Stimulated activated naive CD4-positive, alpha-beta T cell (primary cell): ENCODE measurements around the gene BDH1.
"Not testable (repeated sequence)": the region's sequence is repeated elsewhere in the genome, so short reads cannot be mapped to it uniquely, and the experiment has no call there.

Experiments
- DNase-seq, 6 experiments: peaks; one replicate each; lab custom pipeline; 2025; lab: John Stamatoyannopoulos, UW

Gene BDH1

GRCh38 chr3:197486861-197487260 lies 68.9 kb downstream of the BDH1 start:
- DNase-seq: no peak

DNA sequence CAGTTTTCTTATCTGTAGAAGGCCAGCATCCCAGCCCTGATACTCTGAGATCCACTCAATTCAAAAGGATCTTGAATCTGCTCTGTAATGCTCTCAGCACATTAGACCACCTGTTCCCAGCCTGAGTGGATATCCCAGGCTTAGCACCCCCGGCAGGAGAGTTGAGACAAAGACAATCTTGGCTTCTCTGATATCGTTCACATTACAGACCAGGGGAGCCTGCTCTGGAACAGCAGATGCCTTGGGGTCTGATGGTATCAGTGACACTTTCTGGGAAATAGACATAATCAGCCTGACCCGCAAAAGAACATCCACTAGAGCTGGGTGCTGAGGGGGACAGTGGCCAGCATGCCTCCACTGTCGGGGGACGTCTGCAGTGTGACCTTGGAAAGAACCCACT lies 70.6 kb downstream of the BDH1 start:
- no peak for DNase-seq

DNA sequence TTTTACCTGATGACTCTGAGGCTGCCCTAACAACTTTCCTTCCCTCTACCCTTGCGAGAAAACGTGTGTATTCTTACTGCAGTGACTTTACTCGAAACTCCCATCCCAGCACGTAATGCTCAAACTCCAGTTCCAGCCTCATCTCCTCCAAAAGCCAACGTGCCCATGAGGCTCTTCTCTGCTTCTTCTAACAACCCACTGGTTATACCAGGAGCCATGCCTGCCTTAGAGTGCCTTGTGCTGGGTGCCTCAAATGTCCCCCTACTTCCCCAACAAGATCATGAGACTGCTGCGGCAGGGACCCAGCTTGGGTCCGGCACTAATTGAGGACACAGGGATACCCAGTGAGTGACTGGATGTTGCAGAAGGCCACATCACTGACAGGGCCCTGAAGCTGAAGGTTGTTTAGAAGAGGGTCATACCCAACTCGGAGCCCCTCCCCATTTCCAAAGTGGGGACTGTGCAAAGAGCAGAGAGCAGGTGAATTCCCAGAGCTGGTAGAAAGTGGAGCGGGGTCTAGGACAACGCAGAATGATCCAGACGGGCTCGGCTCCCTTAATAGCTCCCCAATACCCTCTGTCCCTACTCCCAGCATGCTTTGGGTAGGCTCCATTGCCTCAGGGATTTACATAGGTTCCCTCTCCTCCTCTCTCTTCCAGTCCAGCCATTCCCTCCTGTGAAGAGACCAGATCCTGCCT lies 71.4 kb downstream of the BDH1 start:
- no peak for DNase-seq

- no peak for DNase-seq
Measured at GRCh38 chr3:197482001-197482400, 73.8 kb downstream of the BDH1 start.

DNA sequence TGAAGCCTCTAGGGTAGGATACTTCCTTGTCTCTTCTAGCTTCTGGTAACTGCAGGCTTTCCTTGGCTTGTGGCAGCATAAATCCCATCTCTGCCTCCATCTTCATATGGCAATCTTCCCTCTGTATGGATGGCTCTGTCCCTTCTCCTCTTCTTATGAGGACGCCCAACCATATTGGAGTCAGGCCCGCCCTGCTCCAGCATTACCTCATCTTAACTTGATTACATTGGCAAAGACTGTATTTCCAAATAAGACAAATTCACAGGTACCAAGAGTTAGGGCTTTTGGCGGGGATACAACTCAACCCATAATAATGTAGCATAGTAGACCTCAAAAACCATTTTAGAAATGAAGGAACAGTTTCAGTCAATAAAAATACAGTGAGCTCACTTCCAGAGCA lies 75.4 kb downstream of the BDH1 start:
- no peak for DNase-seq

- DNase-seq: no peak
Measured at GRCh38 chr3:197478746-197479668, 76.8 kb downstream of the BDH1 start.

- not testable (repeated sequence) for DNase-seq
Measured at GRCh38 chr3:197477816-197478215, 78.0 kb downstream of the BDH1 start.

GRCh38 chr3:197475997-197476525 lies 79.7 kb downstream of the BDH1 start:
- DNase-seq: no peak

DNA sequence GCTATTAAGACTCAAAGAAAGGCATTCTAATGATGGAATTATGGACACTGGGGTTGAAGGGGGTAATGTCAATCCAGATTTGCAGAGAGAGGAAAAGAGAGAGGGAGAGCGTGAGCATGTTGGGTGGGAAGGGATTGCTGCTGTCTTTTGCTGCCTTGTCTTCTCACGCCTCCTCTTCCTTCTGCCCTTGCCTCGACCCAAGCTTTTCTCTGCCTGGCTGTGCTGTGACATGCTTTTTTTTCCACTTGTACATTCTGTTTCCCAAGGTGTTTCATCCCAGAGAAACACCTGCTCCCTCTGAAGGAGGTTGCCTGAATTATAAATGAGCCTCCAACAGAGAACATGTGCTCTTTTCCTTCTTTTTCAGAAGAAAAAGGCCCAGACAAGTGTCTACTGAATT lies 80.3 kb downstream of the BDH1 start:
- DNase-seq: no peak

- DNase-seq: no peak
Measured at GRCh38 chr3:197472151-197472550, 83.6 kb downstream of the BDH1 start.

- no peak for DNase-seq
Measured at GRCh38 chr3:197471221-197472010, 84.4 kb downstream of the BDH1 start.

- DNase-seq: no peak
Measured at GRCh38 chr3:197468866-197469382, 86.8 kb downstream of the BDH1 start.

- no peak for DNase-seq
Measured at GRCh38 chr3:197468167-197468566, 87.6 kb downstream of the BDH1 start.

GRCh38 chr3:197466586-197467399 lies 89.0 kb downstream of the BDH1 start:
- DNase-seq: no peak

GRCh38 chr3:197465996-197466549 lies 89.7 kb downstream of the BDH1 start:
- DNase-seq: no peak

DNA sequence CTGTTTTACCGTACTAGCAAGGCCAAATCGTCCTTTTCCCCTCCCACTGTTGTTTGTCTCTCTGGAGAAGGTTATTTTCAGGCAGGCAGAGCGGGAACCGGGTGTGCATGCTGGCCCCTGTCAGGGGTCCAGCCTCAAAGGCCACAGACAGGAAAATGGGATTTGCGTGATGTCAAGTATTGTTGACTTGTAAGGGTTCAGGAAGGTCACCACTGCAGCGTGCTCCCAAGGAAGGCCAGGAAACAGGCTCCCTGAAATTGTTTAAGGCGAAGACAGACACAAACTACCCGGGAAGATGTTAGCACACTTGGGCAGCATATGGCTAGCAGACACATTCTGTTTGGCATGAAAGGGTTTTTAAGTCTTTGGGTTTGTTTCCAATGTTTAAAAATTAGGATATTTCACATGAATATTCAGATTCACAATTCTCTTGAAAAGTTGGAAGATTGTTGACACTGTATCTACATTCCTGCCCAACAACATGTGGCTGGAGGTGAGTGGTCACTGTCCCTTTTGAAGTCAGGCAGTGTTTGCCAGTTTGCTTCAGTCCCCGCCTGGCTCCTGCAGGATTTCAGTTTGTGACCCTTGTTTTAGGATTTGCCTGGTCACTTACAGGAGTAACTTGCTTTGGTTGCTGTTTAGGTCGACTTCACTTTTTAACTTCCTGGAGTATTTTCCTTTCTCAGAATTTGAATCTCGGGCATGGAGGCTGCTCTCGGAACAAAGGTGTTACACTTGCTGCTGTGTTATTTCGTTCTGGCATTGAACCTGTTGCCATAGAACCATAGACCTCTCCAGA lies 90.4 kb downstream of the BDH1 start:
- no peak for DNase-seq

- DNase-seq: no peak
Measured at GRCh38 chr3:197464794-197465193, 91.0 kb downstream of the BDH1 start.

DNA sequence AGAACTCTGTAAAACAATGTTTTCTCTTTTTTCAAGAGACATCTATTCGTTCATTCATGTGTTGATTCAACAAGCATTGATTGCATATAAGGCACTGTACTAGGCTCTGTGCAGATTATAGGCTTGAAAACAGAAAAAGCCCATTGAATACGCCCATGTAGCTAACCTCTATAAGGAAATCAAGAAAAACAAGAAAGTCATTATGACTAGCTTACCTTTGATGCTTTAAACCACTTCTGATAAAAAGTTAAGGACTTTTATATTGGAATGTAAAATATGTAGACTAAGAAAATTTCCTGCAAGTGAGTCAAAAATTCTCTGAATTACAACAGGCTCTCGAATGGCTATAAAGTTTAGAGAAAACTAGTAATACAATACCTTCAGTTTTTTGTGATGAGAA lies 92.5 kb downstream of the BDH1 start:
- no peak for DNase-seq

- DNase-seq: no peak
Measured at GRCh38 chr3:197462808-197463207, 93.0 kb downstream of the BDH1 start.

DNA sequence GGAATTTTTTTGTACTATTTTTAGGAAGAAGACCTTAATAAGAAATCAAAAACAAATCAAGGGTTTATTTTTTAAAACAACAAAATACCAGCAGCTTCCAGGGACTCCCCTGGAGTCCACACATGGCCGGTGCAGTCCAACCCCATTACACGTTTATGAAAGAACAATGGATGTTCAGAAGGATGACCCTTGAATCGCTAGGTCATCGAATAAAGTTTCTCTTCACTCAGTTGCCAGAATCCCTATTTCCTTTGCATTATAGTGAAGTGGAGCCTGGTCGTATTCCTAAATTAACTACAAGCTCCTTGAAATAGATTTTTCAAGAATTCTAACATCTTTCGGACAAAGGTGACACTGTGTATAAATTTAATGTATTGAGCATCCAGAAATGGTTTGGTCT lies 95.1 kb downstream of the BDH1 start:
- DNase-seq: no peak
